NB4 (cell line): ENCODE data around the gene INF2.

Source experiments
- MAX ChIP-seq: IDR thresholded peaks from 2 replicates; pipeline ENCODE4 v1.6.1; 2011; ENCODE audit warnings: low read depth, low read length
- POLR2A ChIP-seq: IDR thresholded peaks from 2 replicates; pipeline ENCODE4 v1.6.1; 2011; ENCODE audit warnings: mild to moderate bottlenecking; ENCODE audit not compliant: insufficient read length; ENCODE audit errors: extremely low read depth
- TF ChIP-seq, protein P1 (sequence below): IDR thresholded peaks from one replicate; pipeline ENCODE4 v1.5.1; 2012; ENCODE audit warnings: low read depth, low read length

GRCh38 chr14:104753528-104754212 lies 64.3 kb downstream of the INF2 start:
- no peak for TF ChIP-seq POLR2A
- no peak for TF ChIP-seq MAX
- TF ChIP-seq, protein P1, sequence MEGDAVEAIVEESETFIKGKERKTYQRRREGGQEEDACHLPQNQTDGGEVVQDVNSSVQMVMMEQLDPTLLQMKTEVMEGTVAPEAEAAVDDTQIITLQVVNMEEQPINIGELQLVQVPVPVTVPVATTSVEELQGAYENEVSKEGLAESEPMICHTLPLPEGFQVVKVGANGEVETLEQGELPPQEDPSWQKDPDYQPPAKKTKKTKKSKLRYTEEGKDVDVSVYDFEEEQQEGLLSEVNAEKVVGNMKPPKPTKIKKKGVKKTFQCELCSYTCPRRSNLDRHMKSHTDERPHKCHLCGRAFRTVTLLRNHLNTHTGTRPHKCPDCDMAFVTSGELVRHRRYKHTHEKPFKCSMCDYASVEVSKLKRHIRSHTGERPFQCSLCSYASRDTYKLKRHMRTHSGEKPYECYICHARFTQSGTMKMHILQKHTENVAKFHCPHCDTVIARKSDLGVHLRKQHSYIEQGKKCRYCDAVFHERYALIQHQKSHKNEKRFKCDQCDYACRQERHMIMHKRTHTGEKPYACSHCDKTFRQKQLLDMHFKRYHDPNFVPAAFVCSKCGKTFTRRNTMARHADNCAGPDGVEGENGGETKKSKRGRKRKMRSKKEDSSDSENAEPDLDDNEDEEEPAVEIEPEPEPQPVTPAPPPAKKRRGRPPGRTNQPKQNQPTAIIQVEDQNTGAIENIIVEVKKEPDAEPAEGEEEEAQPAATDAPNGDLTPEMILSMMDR = no peak
